H9 (cell line): ENCODE data around the gene RPL37A. TPM values are rescaled to one million over a fixed set of nuclear protein-coding genes. Genes with fewer than 3 reads are reported as not detected.

Experiments
- DNase-seq: peaks from one replicate; pipeline ENCODE4 v3.0.0-alpha.2; 2017
- H2AFZ ChIP-seq: one replicate; pipeline ENCODE4 v1.6.1; 2013; ENCODE audit warnings: mild to moderate bottlenecking, low read length, control low read depth, moderate library complexity
- H2AK5ac ChIP-seq: 2 replicates; pipeline ENCODE4 v1.6.1; 2013; ENCODE audit warnings: low read length, control low read depth, mixed read lengths; ENCODE audit not compliant: insufficient read length
- H2BK120ac ChIP-seq: one replicate; pipeline ENCODE4 v1.6.1; 2013; ENCODE audit warnings: low read depth, mild to moderate bottlenecking, low read length, control low read depth, inconsistent platforms; ENCODE audit not compliant: poor library complexity, severe bottlenecking
- H2BK12ac ChIP-seq: 2 replicates; pipeline ENCODE4 v1.6.1; 2013; ENCODE audit warnings: low read length, control low read depth, mixed read lengths, low read depth; ENCODE audit not compliant: insufficient read length
- H2BK15ac ChIP-seq: 2 replicates; pipeline ENCODE4 v1.6.1; 2013; ENCODE audit warnings: low read depth, low read length, control low read depth
- H2BK20ac ChIP-seq: one replicate; pipeline ENCODE4 v1.6.1; 2013; ENCODE audit warnings: low read depth, mild to moderate bottlenecking, low read length, control low read depth, inconsistent platforms; ENCODE audit not compliant: poor library complexity, severe bottlenecking
- H2BK5ac ChIP-seq: 2 replicates; pipeline ENCODE4 v1.6.1; 2013; ENCODE audit warnings: low read length, control low read depth, mixed read lengths; ENCODE audit not compliant: insufficient read length
- H3K14ac ChIP-seq: 2 replicates; pipeline ENCODE4 v1.6.1; 2013; ENCODE audit warnings: low read length, control low read depth; ENCODE audit not compliant: insufficient read depth
- H3K18ac ChIP-seq: 2 replicates; pipeline ENCODE4 v1.6.1; 2013; ENCODE audit warnings: low read depth, mild to moderate bottlenecking, mixed read lengths, low read length, control low read depth; ENCODE audit not compliant: insufficient read length
- H3K23ac ChIP-seq: 2 replicates; pipeline ENCODE4 v1.6.1; 2013; ENCODE audit warnings: low read length, control low read depth, mixed read lengths, low read depth; ENCODE audit not compliant: insufficient read length
- H3K23me2 ChIP-seq: 2 replicates; pipeline ENCODE4 v1.6.1; 2013; ENCODE audit warnings: low read depth, mild to moderate bottlenecking, mixed read lengths, low read length, control low read depth; ENCODE audit not compliant: insufficient read length, poor library complexity, severe bottlenecking
- H3K27ac ChIP-seq: 2 replicates; pipeline ENCODE4 v1.5.1; 2013; ENCODE audit warnings: low read length, control low read depth, mixed read lengths, low read depth; ENCODE audit not compliant: insufficient read length
- H3K27me3 ChIP-seq: 2 replicates; pipeline ENCODE4 v1.6.1; 2013; ENCODE audit warnings: low read length, control low read depth, inconsistent platforms; ENCODE audit not compliant: insufficient read depth
- H3K4ac ChIP-seq: 2 replicates; pipeline ENCODE4 v1.6.1; 2013; ENCODE audit warnings: low read depth, mild to moderate bottlenecking, control low read depth, inconsistent platforms, low read length, moderate library complexity
- H3K4me1 ChIP-seq: 2 replicates; pipeline ENCODE4 v1.6.1; 2013; ENCODE audit warnings: low read length, control low read depth, inconsistent platforms; ENCODE audit not compliant: insufficient read depth
- H3K4me2 ChIP-seq: 2 replicates; pipeline ENCODE4 v1.6.1; 2013; ENCODE audit warnings: low read length, control low read depth, mixed read lengths; ENCODE audit not compliant: insufficient read length, insufficient read depth
- H3K56ac ChIP-seq: 2 replicates; pipeline ENCODE4 v1.6.1; 2013; ENCODE audit warnings: low read depth, mild to moderate bottlenecking, mixed read lengths, low read length, control low read depth; ENCODE audit not compliant: insufficient read length
- H3K79me1 ChIP-seq: 2 replicates; pipeline ENCODE4 v1.6.1; 2013; ENCODE audit warnings: low read depth, mild to moderate bottlenecking, moderate library complexity, low read length, control low read depth, inconsistent platforms; ENCODE audit not compliant: insufficient read depth, poor library complexity, severe bottlenecking
- H3K79me2 ChIP-seq: 2 replicates; pipeline ENCODE4 v1.6.1; 2013; ENCODE audit warnings: low read length, control low read depth, inconsistent platforms; ENCODE audit not compliant: insufficient read depth
- H3K9ac ChIP-seq: 2 replicates; pipeline ENCODE4 v1.6.1; 2013; ENCODE audit warnings: low read length, control low read depth, mixed read lengths; ENCODE audit not compliant: insufficient read length; ENCODE audit errors: extremely low read depth
- H3K9me3 ChIP-seq: one replicate; pipeline ENCODE4 v1.6.1; 2013; ENCODE audit warnings: low read depth, low read length, inconsistent platforms; ENCODE audit not compliant: control insufficient read depth
- H3T11ph ChIP-seq: one replicate; pipeline ENCODE4 v1.6.1; 2013; ENCODE audit warnings: mild to moderate bottlenecking, low read length, control low read depth, inconsistent platforms
- H4K20me1 ChIP-seq: one replicate; pipeline ENCODE4 v1.6.1; 2013; ENCODE audit not compliant: control insufficient read depth, insufficient read length, insufficient read depth
- H4K5ac ChIP-seq: 2 replicates; pipeline ENCODE4 v1.6.1; 2013; ENCODE audit warnings: low read depth, mild to moderate bottlenecking, mixed read lengths, low read length, control low read depth; ENCODE audit not compliant: insufficient read length
- H4K8ac ChIP-seq: replicated peaks from 2 replicates; pipeline ENCODE4 v1.6.1; 2013; ENCODE audit warnings: low read length, control low read depth, mixed read lengths, low read depth; ENCODE audit not compliant: insufficient read length
- H4K91ac ChIP-seq: 2 replicates; pipeline ENCODE4 v1.6.1; 2013; ENCODE audit warnings: low read depth, mild to moderate bottlenecking, moderate library complexity, mixed read lengths, low read length, control low read depth; ENCODE audit not compliant: insufficient read length
- H3K27ac Mint-ChIP-seq, 3 experiments: 2 replicates in 2 of 3; 3 replicates in 1 of 3; pipeline ENCODE4 v1.8.0; 2020 to 2021; ENCODE audit warnings: mixed read lengths in 3 of 3, mild to moderate bottlenecking in 1 of 3, moderate library complexity in 1 of 3
- H3K27me3 Mint-ChIP-seq: 2 replicates; pipeline ENCODE4 v1.8.0; 2021; ENCODE audit warnings: low read depth, mild to moderate bottlenecking, moderate library complexity, mixed read lengths
- H3K36me3 Mint-ChIP-seq, 3 experiments: 2 replicates in 2 of 3; 3 replicates in 1 of 3; pipeline ENCODE4 v1.8.0; 2020 to 2021; ENCODE audit warnings: low read depth in 3 of 3, mixed read lengths in 3 of 3; ENCODE audit not compliant: insufficient read depth in 1 of 3
- H3K4me1 Mint-ChIP-seq, 2 experiments: 2 replicates each; pipeline ENCODE4 v1.8.0; 2020; ENCODE audit warnings: mixed read lengths in 2 of 2
- H3K4me3 Mint-ChIP-seq, 2 experiments: 2 replicates in 1 of 2; 3 replicates in 1 of 2; pipeline ENCODE4 v1.8.0; 2020 to 2021; ENCODE audit warnings: mild to moderate bottlenecking in 2 of 2, mixed read lengths in 2 of 2, moderate library complexity in 1 of 2
- H3K9me3 Mint-ChIP-seq, 2 experiments: 2 replicates in 1 of 2; 3 replicates in 1 of 2; pipeline ENCODE4 v1.8.0; 2020; ENCODE audit warnings: mild to moderate bottlenecking in 2 of 2, mixed read lengths in 2 of 2, moderate library complexity in 1 of 2
- CTCF ChIP-seq: fragments of 200-600 bp; sonication (generic); conservative IDR thresholded peaks from 3 replicates; pipeline ENCODE4 v1.8.0; 2021; ENCODE audit warnings: antibody characterized with exemption, mild to moderate bottlenecking
- WGBS: extraction: QIAGEN DNeasy Blood & Tissue Kit; methylation state at CpG from one replicate; pipeline ENCODE4 v1.1.7; 2013; ENCODE audit warnings: missing lambda C conversion rate, low lambda C conversion rate, mixed read lengths; ENCODE audit not compliant: insufficient read length; ENCODE audit errors: extremely low coverage; 5-methylcytosine and 5-hydroxymethylcytosine counted together
- total RNA-seq: library from RNA; stranded (reverse); gene quantifications from 2 replicates; pipeline ENCODE4 v1.2.1, GENCODE V29; 2021

The RPL37A gene
- total RNA-seq, 1 experiment from 2014 or later, result 3,769 TPM

GRCh38 chr2:216535454-216535995 lies 36.9 kb downstream of the RPL37A start:
- Histone ChIP-seq H3K14ac (no peak overlapping the region; the same call in 1 of the 2 replicates), H3K56ac (no peak overlapping the region), H4K20me1 (peaks cover 3% of the 10 kb centered on the region), H3K9ac (no peak overlapping the region), H2BK5ac (no peak overlapping the region), H3K23me2 (no peaks in the 10 kb centered on the region), H2BK120ac (no peak overlapping the region), H3K79me1 (no peaks in the 10 kb centered on the region), H2BK15ac (no peak overlapping the region), H3T11ph (no peak overlapping the region), H3K4me1 (no peaks in the 10 kb centered on the region), H2BK20ac (no peak overlapping the region), H2BK12ac (no peak overlapping the region), H2AFZ (no peak overlapping the region), H3K4ac (no peak overlapping the region), H3K27me3 (no peaks in the 10 kb centered on the region), H4K91ac (no peak overlapping the region), H3K18ac (no peak overlapping the region), H3K9me3 (no peaks in the 10 kb centered on the region), H4K8ac (no peak overlapping the region), H3K4me2 (no peak overlapping the region), H3K79me2 (no peaks in the 10 kb centered on the region), H3K27ac (no peak overlapping the region), H3K23ac (no peak overlapping the region), H2AK5ac (no peak overlapping the region), H4K5ac (no peak overlapping the region)
- Mint-ChIP-seq H3K9me3 (peaks cover 0 to 3% of the 10 kb centered on the region in 2 experiments; a peak in 2 of 5 replicates), H3K27ac (no peak overlapping the region), H3K36me3 (peaks cover 0 to 2% (median 2%) of the 10 kb centered on the region in 3 experiments; a peak in 3 of 7 replicates), H3K27me3 (no peaks in the 10 kb centered on the region), H3K4me3 (no peak overlapping the region), H3K4me1 (peaks cover 19 to 26% of the 10 kb centered on the region in 2 experiments)
- DNase-seq, result no peak
- WGBS, result no CpG with 5 or more reads among the region's 10 CpGs
- TF ChIP-seq CTCF, result no peak
